EL (cell line): ENCODE measurements around the gene ZSWIM1.

Experiments
- DNase-seq: peaks from one replicate; pipeline ENCODE4 v3.0.0-alpha.2; 2016

Gene ZSWIM1

DNA sequence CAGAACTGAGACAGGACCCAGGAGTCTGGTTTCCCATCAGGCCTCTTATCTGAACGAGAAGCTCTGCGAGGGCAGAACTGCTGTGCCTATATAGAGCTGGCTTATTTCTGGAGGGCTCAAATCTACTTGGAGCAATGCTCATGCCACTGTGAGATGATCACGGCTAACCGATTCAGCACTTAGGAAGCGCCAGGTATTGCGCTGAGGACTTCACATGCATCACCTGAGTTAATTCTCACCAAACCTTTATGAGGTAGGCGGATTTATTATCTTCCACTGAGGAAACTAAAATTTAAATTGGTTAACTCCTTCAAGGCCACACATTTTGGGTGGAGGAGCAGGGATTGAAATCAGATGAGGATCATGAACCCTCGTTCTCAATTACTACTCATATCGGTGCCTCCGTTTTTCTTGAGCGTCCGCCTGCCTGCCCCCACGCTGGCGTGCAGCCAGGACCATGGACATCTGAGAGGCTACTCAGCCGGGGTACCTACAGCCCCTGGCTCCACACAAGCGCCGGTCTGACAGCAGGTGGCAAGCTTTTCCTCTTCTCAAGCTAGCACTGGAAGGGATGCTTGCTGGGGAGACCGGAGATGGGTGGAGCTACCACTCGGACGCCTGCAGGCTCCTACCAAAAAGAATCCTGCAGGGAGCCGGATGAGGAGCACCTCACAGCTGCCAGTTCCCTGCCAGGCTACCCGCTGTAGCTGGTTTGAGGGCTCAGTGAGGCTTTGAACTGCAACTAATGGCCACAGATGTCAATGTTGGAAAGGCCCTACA lies 52.4 kb downstream of the ZSWIM1 start:
- DNase-seq: peak; percentile 83

DNA sequence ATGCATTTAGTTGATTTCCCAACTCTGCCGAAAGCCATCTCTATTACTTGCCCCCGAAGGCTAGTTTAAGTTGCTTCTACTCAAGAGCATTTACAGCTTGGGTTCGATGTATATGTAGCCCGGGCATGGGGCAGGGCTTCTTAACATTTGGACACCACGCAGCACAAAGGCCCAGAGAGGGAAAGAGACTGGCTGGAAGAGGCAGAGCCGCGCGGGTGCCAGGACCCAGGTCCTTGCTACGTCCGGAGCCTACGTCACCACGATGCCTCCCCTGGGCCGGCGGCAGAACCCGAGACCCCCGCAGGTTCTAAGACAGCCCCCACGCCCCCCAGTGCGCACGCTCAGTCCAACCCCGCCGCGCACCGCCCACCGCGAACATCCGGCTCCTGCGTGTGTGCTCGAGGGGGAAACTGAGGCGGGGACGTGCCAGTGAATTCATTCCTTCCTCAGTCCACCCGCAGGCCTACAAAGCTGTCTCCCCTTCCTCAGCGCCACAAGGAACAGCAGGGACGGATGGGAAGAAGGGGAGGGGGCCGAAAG lies 53.1 kb downstream of the ZSWIM1 start:
- DNase-seq: peak; percentile 56
